Measurements from ENCODE around the gene GRIK1.

GRCh38 chr21:29557200-29557599 is 382.6 kb downstream of the GRIK1 start:
- TF ChIP-seq PRDM2 (tag by site-specific recombination; IDR thresholded peaks at IDR 0.05; ENCODE audit: borderline replicate concordance) (no peak), CTCF (tag by site-specific recombination; IDR thresholded peaks at IDR 0.05) (no peak)
